Calu3 (cell line): ENCODE results near the gene HNRNPF. TPM values are rescaled to one million over a fixed set of nuclear protein-coding genes. Genes with fewer than 3 reads are reported as not detected.

Source experiments
- BruUV-seq: library from RNA; stranded (reverse); fragments of 400-500 nt; replicated peaks from 2 replicates; lab custom pipeline; 2021; lab: Mats Ljungman, UMichigan
- CTCF ChIA-PET: fragments of 300-600 bp; sonication (Branson Sonifier 250); formaldehyde crosslinking; loops from one replicate; lab custom pipeline; 2022; ENCODE audit warnings: antibody characterized with exemption; lab: Charles Lee
- DNase-seq: peaks from one replicate; pipeline ENCODE4 v3.0.0; 2022
- H3K27ac Mint-ChIP-seq: one replicate; pipeline ENCODE4 v1.8.0; 2022; ENCODE audit warnings: mixed read lengths; ENCODE audit not compliant: unreplicated experiment
- H3K27me3 Mint-ChIP-seq: one replicate; pipeline ENCODE4 v1.8.0; 2022; ENCODE audit warnings: mixed read lengths; ENCODE audit not compliant: unreplicated experiment
- H3K36me3 Mint-ChIP-seq: one replicate; pipeline ENCODE4 v1.8.0; 2022; ENCODE audit warnings: mild to moderate bottlenecking, moderate library complexity, mixed read lengths; ENCODE audit not compliant: insufficient read depth, unreplicated experiment
- H3K4me1 Mint-ChIP-seq: one replicate; pipeline ENCODE4 v1.8.0; 2022; ENCODE audit warnings: mild to moderate bottlenecking, low read depth, mixed read lengths; ENCODE audit not compliant: unreplicated experiment
- H3K4me3 Mint-ChIP-seq: one replicate; pipeline ENCODE4 v1.8.0; 2022; ENCODE audit warnings: mild to moderate bottlenecking, low read depth, moderate library complexity, mixed read lengths; ENCODE audit not compliant: unreplicated experiment
- H3K9me3 Mint-ChIP-seq: one replicate; pipeline ENCODE4 v1.8.0; 2022; ENCODE audit warnings: low read depth, mixed read lengths; ENCODE audit not compliant: unreplicated experiment
- CTCF ChIP-seq: fragments of 200-600 bp; IDR thresholded peaks from one replicate; pipeline ENCODE4 v1.8.0; 2022; ENCODE audit warnings: antibody characterized with exemption; ENCODE audit not compliant: unreplicated experiment
- intact Hi-C: fragments of 100-400 bp; cut with micrococcal nuclease; formaldehyde crosslinking; loops from one replicate; pipeline ENCODE4 v1.10.0; 2022; ENCODE audit not compliant: unreplicated experiment
- total RNA-seq: library from RNA; stranded (reverse); gene quantifications from 2 replicates; pipeline ENCODE4 v1.2.3, GENCODE V29; 2022

HNRNPF gene
- total RNA-seq, 1 experiment from 2014 or later = 256 TPM

- DNase-seq = peak; percentile 94
- H3K9me3 Mint-ChIP-seq = no peaks in the 10 kb centered on the region
- peaks cover 92% of the 10 kb centered on the region for H3K36me3 Mint-ChIP-seq
Measured at GRCh38 chr10:43396928-43397624, 11.9 kb downstream of the HNRNPF start.

GRCh38 chr10:43396061-43396927 is 12.7 kb downstream of the HNRNPF start:
- intact Hi-C loops = loop anchor here (5.0 kb wide), 1 partner anchor 44 kb away; no protein-coding TSS in a partner anchor
- no peak for TF ChIP-seq CTCF
- H3K4me3 Mint-ChIP-seq = peak overlapping the region; percentile 85
- H3K27me3 Mint-ChIP-seq = no peaks in the 10 kb centered on the region
- peak overlapping the region; percentile 81 for H3K27ac Mint-ChIP-seq
- H3K9me3 Mint-ChIP-seq = no peaks in the 10 kb centered on the region
- H3K4me1 Mint-ChIP-seq = peaks cover 55% of the 10 kb centered on the region
- CTCF ChIA-PET = interaction anchor here (0.6 to 0.9 kb wide), 5 partner anchors 33 to 296 kb away, joined by 3 to 5 read pairs (median 3); no protein-coding TSS in a partner anchor
- H3K36me3 Mint-ChIP-seq = peaks cover 92% of the 10 kb centered on the region
- BruUV-seq = TSS peak; percentile 12
- peak; percentile 86 for DNase-seq

More at GRCh38 chr10:43396928-43397624, 11.9 kb downstream of the HNRNPF start:
- peak overlapping the region; percentile 81 for H3K27ac Mint-ChIP-seq
- peak overlapping the region; percentile 85 for H3K4me3 Mint-ChIP-seq
- CTCF ChIA-PET = interaction anchor here (0.6 to 0.9 kb wide), 6 partner anchors 34 to 296 kb away, joined by 3 to 5 read pairs (median 4); no protein-coding TSS in a partner anchor
- no peaks in the 10 kb centered on the region for H3K27me3 Mint-ChIP-seq
- BruUV-seq = no TSS peak
- intact Hi-C loops = loop anchor here (5.0 kb wide), 1 partner anchor 45 kb away; no protein-coding TSS in a partner anchor
- TF ChIP-seq CTCF = no peak
- peaks cover 55% of the 10 kb centered on the region for H3K4me1 Mint-ChIP-seq

GRCh38 chr10:43395571-43396060 is 13.4 kb downstream of the HNRNPF start:
- Mint-ChIP-seq H3K9me3 (no peaks in the 10 kb centered on the region), H3K4me3 (peak overlapping the region; percentile 85), H3K27me3 (no peaks in the 10 kb centered on the region), H3K27ac (peak overlapping the region; percentile 81), H3K4me1 (peaks cover 56% of the 10 kb centered on the region), H3K36me3 (peaks cover 96% of the 10 kb centered on the region)
- CTCF ChIA-PET = interaction anchor here (1.0 kb wide), 1 partner anchor 8 kb away, joined by 3 read pairs; no protein-coding TSS in a partner anchor
- DNase-seq = peak; percentile 39
- no TSS peak for BruUV-seq
- intact Hi-C loops = loop anchor here (5.0 kb wide), 1 partner anchor 43 kb away; no protein-coding TSS in a partner anchor
- no peak for TF ChIP-seq CTCF

- H3K9me3 Mint-ChIP-seq = no peaks in the 10 kb centered on the region
- peak overlapping the region; percentile 81 for H3K27ac Mint-ChIP-seq
- BruUV-seq = no TSS peak
- peaks cover 56% of the 10 kb centered on the region for H3K4me1 Mint-ChIP-seq
- no peak for TF ChIP-seq CTCF
- H3K27me3 Mint-ChIP-seq = no peaks in the 10 kb centered on the region
- DNase-seq = no peak
- CTCF ChIA-PET = interaction anchor here (1.0 kb wide), 1 partner anchor 9 kb away, joined by 3 read pairs; no protein-coding TSS in a partner anchor
- intact Hi-C loops = loop anchor here (5.0 kb wide), 1 partner anchor 43 kb away; no protein-coding TSS in a partner anchor
- peak overlapping the region; percentile 85 for H3K4me3 Mint-ChIP-seq
- peaks cover 96% of the 10 kb centered on the region for H3K36me3 Mint-ChIP-seq
Measured at GRCh38 chr10:43394868-43395267, 14.1 kb downstream of the HNRNPF start.
